22Rv1 (cell line): ENCODE data around the gene MVK.

ENCODE experiments used
- CTCF ChIP-seq: fragments of 450-650 bp; IDR thresholded peaks from 2 replicates; pipeline ENCODE4 v1.5.1; 2017; ENCODE audit warnings: mild to moderate bottlenecking
- ZFX ChIP-seq: fragments of 450-650 bp; IDR thresholded peaks from 2 replicates; pipeline ENCODE4 v1.6.1; 2017; ENCODE audit warnings: antibody characterized with exemption, borderline replicate concordance

- TF ChIP-seq CTCF = no peak
- TF ChIP-seq ZFX = no peak
Observed at GRCh38 chr12:109529691-109530640, 43.6 kb upstream of the MVK start.
